WTC11 (cell line): ENCODE data around the gene TNFRSF6B. TPM values are rescaled to one million over a fixed set of nuclear protein-coding genes. Genes with fewer than 3 reads are reported as not detected.

Experiments used
- ATAC-seq: fragments of 200-7000 bp; cut with Tn5 transposase; 2 replicates; pipeline ENCODE4 v1.10.0; 2021; ENCODE audit warnings: mild to moderate bottlenecking, moderate library complexity
- CTCF ChIA-PET: fragments of 300-600 bp; sonication (Branson Sonifier 250); formaldehyde crosslinking; loops from one replicate; lab custom pipeline; 2021; ENCODE audit warnings: antibody characterized with exemption; lab: Charles Lee
- POLR2A ChIA-PET: fragments of 350-600 bp; sonication (Branson Sonifier 250); formaldehyde crosslinking; loops from one replicate; lab custom pipeline; 2021; ENCODE audit warnings: antibody characterized with exemption; lab: Charles Lee
- DNase-seq: peaks from one replicate; pipeline ENCODE4 v3.0.0; 2021; ENCODE audit warnings: low spot score
- H3K27ac Mint-ChIP-seq: 2 replicates; pipeline ENCODE4 v1.8.0; 2021; ENCODE audit warnings: mixed read lengths
- H3K27me3 Mint-ChIP-seq: 2 replicates; pipeline ENCODE4 v1.8.0; 2021; ENCODE audit warnings: low read depth, mild to moderate bottlenecking, moderate library complexity, mixed read lengths
- H3K36me3 Mint-ChIP-seq: 2 replicates; pipeline ENCODE4 v1.8.0; 2021; ENCODE audit warnings: mixed read lengths
- H3K4me1 Mint-ChIP-seq: 2 replicates; pipeline ENCODE4 v1.8.0; 2022; ENCODE audit warnings: mixed read lengths
- H3K4me3 Mint-ChIP-seq: 2 replicates; pipeline ENCODE4 v1.8.0; 2021; ENCODE audit warnings: mild to moderate bottlenecking, moderate library complexity, mixed read lengths
- H3K9me3 Mint-ChIP-seq: 2 replicates; pipeline ENCODE4 v1.8.0; 2021; ENCODE audit warnings: mixed read lengths
- CREM ChIP-seq: sonication (generic); formaldehyde crosslinking; IDR thresholded peaks from 2 replicates; pipeline ENCODE4 v1.8.1; 2022; ENCODE audit warnings: mild to moderate bottlenecking, missing genetic modification reagents, moderate library complexity
- FOXJ3 ChIP-seq: sonication (generic); formaldehyde crosslinking; IDR thresholded peaks from 2 replicates; pipeline ENCODE4 v1.9.0; 2021; ENCODE audit warnings: missing genetic modification reagents, mild to moderate bottlenecking, borderline replicate concordance
- GABPB1 ChIP-seq: sonication (generic); formaldehyde crosslinking; IDR thresholded peaks from 2 replicates; pipeline ENCODE4 v1.8.1; 2023; ENCODE audit warnings: mild to moderate bottlenecking, missing genetic modification reagents
- GRHL2 ChIP-seq: fragments of 250-450 bp; sonication (Bioruptor Pico); IDR thresholded peaks from 2 replicates; pipeline ENCODE4 v1.8.0; 2022; ENCODE audit warnings: mild to moderate bottlenecking, moderate library complexity; ENCODE audit not compliant: insufficient replicate concordance, severe bottlenecking
- HMGA2 ChIP-seq: fragments of 250-450 bp; sonication (Bioruptor Pico); IDR thresholded peaks from 2 replicates; pipeline ENCODE4 v1.4.0; 2021; ENCODE audit warnings: mild to moderate bottlenecking, moderate library complexity
- NFE2L1 ChIP-seq: sonication (generic); formaldehyde crosslinking; IDR thresholded peaks from 2 replicates; pipeline ENCODE4 v1.8.1; 2023; ENCODE audit warnings: missing genetic modification reagents
- ZNF138 ChIP-seq: sonication (generic); formaldehyde crosslinking; conservative IDR thresholded peaks from 2 replicates; pipeline ENCODE4 v1.8.1; 2022; ENCODE audit warnings: mild to moderate bottlenecking, moderate library complexity, missing genetic modification reagents
- ZNF232 ChIP-seq: sonication (generic); formaldehyde crosslinking; IDR thresholded peaks from 2 replicates; pipeline ENCODE4 v1.8.0; 2022; ENCODE audit warnings: mild to moderate bottlenecking, missing genetic modification reagents
- total RNA-seq: library from RNA; stranded (reverse); gene quantifications from 3 replicates; pipeline ENCODE4 v1.2.3, GENCODE V29; 2021
- TF ChIP-seq, protein P1 (sequence below): sonication (generic); formaldehyde crosslinking; IDR thresholded peaks from 2 replicates; pipeline ENCODE4 v1.8.1; 2023; ENCODE audit warnings: mild to moderate bottlenecking, moderate library complexity, missing genetic modification reagents
- TF ChIP-seq, protein P2 (sequence below): fragments of 250-450 bp; sonication (Bioruptor Pico); IDR thresholded peaks from 2 replicates; pipeline ENCODE4 v2.1.2; 2022; ENCODE audit warnings: mild to moderate bottlenecking, moderate library complexity
- TF ChIP-seq, protein P3 (sequence below): sonication (generic); formaldehyde crosslinking; IDR thresholded peaks from 2 replicates; pipeline ENCODE4 v1.8.0; 2022; ENCODE audit warnings: mild to moderate bottlenecking, missing genetic modification reagents
- TF ChIP-seq, protein P4 (sequence below): sonication (generic); formaldehyde crosslinking; IDR thresholded peaks from 2 replicates; pipeline ENCODE4 v1.8.0; 2022; ENCODE audit warnings: mild to moderate bottlenecking, missing genetic modification reagents
- TF ChIP-seq, protein P5 (sequence below): sonication (generic); formaldehyde crosslinking; IDR thresholded peaks from 2 replicates; pipeline ENCODE4 v1.8.0; 2023; ENCODE audit warnings: missing genetic modification reagents, mild to moderate bottlenecking, borderline replicate concordance
- TF ChIP-seq, protein P6 (sequence below): fragments of 250-450 bp; sonication (Bioruptor Pico); IDR thresholded peaks from 2 replicates; pipeline ENCODE4 v1.9.0; 2021; ENCODE audit warnings: moderate library complexity, mild to moderate bottlenecking, inconsistent platforms, borderline replicate concordance
- TF ChIP-seq, protein P7 (sequence below): sonication (generic); formaldehyde crosslinking; IDR thresholded peaks from 2 replicates; pipeline ENCODE4 v1.8.1; 2023; ENCODE audit warnings: mild to moderate bottlenecking, missing genetic modification reagents

The TNFRSF6B gene
- total RNA-seq, 1 experiment from 2014 or later = not detected

DNA sequence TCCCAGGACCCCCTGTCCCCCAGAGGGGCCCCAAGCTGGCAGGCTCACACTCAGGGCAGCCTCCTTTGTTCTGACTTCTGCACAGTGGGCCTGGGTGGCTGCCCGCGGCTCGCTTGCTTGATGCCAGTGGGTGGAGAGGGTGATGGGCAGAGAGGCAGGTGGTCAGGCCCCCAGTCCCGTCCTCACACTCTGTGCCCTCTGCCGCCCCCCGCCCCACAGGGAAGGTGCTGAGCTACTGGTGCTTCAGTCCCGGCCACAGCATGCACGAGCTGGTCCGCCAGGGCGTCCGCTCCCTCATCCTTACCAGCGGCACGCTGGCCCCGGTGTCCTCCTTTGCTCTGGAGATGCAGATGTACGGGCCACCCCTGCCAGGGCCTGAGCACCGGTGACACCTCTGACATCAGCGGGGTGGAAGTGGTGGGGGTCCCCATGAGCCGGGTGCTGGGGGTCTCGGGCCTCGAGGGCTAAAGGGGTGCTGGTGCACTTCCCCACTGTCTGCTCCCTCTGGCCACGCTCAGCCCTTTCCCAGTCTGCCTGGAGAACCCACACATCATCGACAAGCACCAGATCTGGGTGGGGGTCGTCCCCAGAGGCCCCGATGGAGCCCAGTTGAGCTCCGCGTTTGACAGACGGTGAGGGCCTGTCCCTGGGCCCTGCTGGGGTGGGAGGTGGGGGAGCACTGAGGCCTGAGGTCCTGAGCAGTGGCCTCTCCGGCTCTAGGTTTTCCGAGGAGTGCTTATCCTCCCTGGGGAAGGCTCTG, 8.9 kb upstream of the TNFRSF6B start:
- ChIA-PET CTCF (no interaction called here), POLR2A (interaction anchor here (1.4 kb wide), 1 partner anchor 8 kb away, joined by 3 read pairs; the partner anchor contains the start of gene TNFRSF6B)
- peaks cover 3% of the 10 kb centered on the region for H3K36me3 Mint-ChIP-seq
- ATAC-seq (no peak), DNase-seq (no peak)
- TF ChIP-seq ZNF232 (CRISPR knock-in tag) (no peak), GABPB1 (CRISPR knock-in tag) (no peak), GRHL2 (CRISPR knock-in tag) (no peak), ZNF138 (no peak), FOXJ3 (CRISPR knock-in tag) (no peak), NFE2L1 (CRISPR knock-in tag) (no peak), HMGA2 (CRISPR knock-in tag) (no peak), CREM (CRISPR knock-in tag) (no peak)
- TF ChIP-seq, protein P1, sequence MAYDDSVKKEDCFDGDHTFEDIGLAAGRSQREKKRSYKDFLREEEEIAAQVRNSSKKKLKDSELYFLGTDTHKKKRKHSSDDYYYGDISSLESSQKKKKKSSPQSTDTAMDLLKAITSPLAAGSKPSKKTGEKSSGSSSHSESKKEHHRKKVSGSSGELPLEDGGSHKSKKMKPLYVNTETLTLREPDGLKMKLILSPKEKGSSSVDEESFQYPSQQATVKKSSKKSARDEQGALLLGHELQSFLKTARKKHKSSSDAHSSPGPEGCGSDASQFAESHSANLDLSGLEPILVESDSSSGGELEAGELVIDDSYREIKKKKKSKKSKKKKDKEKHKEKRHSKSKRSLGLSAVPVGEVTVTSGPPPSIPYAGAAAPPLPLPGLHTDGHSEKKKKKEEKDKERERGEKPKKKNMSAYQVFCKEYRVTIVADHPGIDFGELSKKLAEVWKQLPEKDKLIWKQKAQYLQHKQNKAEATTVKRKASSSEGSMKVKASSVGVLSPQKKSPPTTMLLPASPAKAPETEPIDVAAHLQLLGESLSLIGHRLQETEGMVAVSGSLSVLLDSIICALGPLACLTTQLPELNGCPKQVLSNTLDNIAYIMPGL (CRISPR knock-in tag) = no peak
- TF ChIP-seq, protein P2, sequence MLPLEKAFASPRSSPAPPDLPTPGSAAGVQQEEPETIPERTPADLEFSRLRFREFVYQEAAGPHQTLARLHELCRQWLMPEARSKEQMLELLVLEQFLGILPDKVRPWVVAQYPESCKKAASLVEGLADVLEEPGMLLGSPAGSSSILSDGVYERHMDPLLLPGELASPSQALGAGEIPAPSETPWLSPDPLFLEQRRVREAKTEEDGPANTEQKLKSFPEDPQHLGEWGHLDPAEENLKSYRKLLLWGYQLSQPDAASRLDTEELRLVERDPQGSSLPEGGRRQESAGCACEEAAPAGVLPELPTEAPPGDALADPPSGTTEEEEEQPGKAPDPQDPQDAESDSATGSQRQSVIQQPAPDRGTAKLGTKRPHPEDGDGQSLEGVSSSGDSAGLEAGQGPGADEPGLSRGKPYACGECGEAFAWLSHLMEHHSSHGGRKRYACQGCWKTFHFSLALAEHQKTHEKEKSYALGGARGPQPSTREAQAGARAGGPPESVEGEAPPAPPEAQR (CRISPR knock-in tag) = no peak
- TF ChIP-seq, protein P3, sequence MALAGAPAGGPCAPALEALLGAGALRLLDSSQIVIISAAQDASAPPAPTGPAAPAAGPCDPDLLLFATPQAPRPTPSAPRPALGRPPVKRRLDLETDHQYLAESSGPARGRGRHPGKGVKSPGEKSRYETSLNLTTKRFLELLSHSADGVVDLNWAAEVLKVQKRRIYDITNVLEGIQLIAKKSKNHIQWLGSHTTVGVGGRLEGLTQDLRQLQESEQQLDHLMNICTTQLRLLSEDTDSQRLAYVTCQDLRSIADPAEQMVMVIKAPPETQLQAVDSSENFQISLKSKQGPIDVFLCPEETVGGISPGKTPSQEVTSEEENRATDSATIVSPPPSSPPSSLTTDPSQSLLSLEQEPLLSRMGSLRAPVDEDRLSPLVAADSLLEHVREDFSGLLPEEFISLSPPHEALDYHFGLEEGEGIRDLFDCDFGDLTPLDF (CRISPR knock-in tag) = no peak
- TF ChIP-seq, protein P4, sequence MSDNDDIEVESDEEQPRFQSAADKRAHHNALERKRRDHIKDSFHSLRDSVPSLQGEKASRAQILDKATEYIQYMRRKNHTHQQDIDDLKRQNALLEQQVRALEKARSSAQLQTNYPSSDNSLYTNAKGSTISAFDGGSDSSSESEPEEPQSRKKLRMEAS = no peak
- TF ChIP-seq, protein P5, sequence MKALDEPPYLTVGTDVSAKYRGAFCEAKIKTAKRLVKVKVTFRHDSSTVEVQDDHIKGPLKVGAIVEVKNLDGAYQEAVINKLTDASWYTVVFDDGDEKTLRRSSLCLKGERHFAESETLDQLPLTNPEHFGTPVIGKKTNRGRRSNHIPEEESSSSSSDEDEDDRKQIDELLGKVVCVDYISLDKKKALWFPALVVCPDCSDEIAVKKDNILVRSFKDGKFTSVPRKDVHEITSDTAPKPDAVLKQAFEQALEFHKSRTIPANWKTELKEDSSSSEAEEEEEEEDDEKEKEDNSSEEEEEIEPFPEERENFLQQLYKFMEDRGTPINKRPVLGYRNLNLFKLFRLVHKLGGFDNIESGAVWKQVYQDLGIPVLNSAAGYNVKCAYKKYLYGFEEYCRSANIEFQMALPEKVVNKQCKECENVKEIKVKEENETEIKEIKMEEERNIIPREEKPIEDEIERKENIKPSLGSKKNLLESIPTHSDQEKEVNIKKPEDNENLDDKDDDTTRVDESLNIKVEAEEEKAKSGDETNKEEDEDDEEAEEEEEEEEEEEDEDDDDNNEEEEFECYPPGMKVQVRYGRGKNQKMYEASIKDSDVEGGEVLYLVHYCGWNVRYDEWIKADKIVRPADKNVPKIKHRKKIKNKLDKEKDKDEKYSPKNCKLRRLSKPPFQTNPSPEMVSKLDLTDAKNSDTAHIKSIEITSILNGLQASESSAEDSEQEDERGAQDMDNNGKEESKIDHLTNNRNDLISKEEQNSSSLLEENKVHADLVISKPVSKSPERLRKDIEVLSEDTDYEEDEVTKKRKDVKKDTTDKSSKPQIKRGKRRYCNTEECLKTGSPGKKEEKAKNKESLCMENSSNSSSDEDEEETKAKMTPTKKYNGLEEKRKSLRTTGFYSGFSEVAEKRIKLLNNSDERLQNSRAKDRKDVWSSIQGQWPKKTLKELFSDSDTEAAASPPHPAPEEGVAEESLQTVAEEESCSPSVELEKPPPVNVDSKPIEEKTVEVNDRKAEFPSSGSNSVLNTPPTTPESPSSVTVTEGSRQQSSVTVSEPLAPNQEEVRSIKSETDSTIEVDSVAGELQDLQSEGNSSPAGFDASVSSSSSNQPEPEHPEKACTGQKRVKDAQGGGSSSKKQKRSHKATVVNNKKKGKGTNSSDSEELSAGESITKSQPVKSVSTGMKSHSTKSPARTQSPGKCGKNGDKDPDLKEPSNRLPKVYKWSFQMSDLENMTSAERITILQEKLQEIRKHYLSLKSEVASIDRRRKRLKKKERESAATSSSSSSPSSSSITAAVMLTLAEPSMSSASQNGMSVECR (CRISPR knock-in tag) = no peak
- TF ChIP-seq, protein P6, sequence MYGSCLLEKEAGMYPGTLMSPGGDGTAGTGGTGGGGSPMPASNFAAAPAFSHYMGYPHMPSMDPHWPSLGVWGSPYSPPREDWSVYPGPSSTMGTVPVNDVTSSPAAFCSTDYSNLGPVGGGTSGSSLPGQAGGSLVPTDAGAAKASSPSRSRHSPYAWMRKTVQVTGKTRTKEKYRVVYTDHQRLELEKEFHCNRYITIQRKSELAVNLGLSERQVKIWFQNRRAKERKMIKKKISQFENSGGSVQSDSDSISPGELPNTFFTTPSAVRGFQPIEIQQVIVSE (CRISPR knock-in tag) = no peak
- TF ChIP-seq, protein P7, sequence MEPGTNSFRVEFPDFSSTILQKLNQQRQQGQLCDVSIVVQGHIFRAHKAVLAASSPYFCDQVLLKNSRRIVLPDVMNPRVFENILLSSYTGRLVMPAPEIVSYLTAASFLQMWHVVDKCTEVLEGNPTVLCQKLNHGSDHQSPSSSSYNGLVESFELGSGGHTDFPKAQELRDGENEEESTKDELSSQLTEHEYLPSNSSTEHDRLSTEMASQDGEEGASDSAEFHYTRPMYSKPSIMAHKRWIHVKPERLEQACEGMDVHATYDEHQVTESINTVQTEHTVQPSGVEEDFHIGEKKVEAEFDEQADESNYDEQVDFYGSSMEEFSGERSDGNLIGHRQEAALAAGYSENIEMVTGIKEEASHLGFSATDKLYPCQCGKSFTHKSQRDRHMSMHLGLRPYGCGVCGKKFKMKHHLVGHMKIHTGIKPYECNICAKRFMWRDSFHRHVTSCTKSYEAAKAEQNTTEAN (CRISPR knock-in tag) = no peak
- H3K27ac Mint-ChIP-seq = no peak overlapping the region
- H3K4me3 Mint-ChIP-seq = no peak overlapping the region
- no peaks in the 10 kb centered on the region for H3K27me3 Mint-ChIP-seq
- no peaks in the 10 kb centered on the region for H3K9me3 Mint-ChIP-seq
- no peaks in the 10 kb centered on the region for H3K4me1 Mint-ChIP-seq
